IPS DF 19.7 (cell line): ENCODE data around the gene TRIM64C.
"Not testable (repeated sequence)": the region's sequence is repeated elsewhere in the genome, so short reads cannot be mapped to it uniquely, and the experiment has no call there.

Experiments
- DNase-seq: peaks from one replicate; pipeline ENCODE4 v3.0.0-alpha.2; 2013; ENCODE audit warnings: low read depth, low spot score

TRIM64C gene, protein sequence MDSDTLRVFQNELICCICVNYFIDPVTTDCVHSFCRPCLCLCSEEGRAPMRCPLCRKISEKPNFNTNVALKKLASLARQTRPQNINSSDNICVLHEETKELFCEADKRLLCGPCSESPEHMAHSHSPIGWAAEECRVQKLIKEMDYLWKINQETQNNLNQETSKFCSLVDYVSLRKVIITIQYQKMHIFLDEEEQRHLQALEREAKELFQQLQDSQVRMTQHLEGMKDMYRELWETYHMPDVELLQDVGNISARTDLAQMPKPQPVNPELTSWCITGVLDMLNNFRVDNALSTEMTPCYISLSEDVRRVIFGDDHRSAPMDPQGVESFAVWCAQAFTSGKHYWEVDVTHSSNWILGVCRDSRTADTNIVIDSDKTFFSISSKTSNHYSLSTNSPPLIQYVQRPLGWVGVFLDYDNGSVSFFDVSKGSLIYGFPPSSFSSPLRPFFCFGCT

DNA sequence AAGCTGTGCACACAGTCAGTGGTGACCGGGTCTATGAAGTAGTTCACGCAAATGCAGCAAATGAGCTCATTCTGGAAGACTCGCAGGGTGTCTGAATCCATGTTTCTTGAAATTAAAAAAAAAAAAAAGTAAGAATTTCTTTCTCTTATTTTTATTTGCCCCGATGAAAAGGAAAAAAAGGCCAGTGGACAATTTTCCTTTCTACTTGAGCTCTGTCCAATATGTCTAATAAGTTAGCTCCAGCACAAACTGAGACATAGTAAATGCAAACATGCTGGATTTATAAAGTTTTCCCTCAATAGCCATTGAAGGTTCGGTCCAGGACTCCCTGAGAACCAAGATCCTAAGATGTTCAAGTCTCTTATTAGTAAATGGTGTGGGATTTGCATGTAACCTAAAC is at the start of gene TRIM64C:
Gene TRIM64C (minus strand): TSS at position 101 of the 400 bp plus-strand sequence. CDS start 0 bp downstream, at position 101.
- DNase-seq = not testable (repeated sequence)

DNA sequence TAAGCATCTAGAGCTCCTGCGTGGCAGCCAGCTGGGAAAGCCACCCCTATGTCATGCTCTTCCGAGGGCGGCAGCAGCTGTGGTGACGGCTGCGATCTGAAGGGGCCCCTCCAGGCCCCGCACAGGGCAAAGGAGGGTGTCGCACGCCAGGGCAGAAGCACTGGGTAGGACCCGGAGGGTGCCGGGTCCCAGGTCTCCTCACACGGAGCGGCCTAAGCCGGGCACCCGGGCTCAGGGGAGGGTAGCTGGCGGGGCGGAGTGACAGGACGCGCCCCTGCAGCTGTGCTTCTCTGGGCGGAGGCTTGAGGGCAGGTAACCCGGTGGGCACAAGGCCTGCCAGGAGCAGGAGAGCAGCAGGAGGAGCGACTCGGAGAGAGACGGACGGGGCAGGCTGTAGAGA is 43.4 kb upstream of the TRIM64C start:
- DNase-seq = not testable (repeated sequence)

GRCh38 chr11:49069897-49070296 is 11.0 kb upstream of the TRIM64C start:
- DNase-seq = not testable (repeated sequence)

- DNase-seq = not testable (repeated sequence)
Measured at GRCh38 chr11:49049821-49050220, 9.1 kb downstream of the TRIM64C start.

GRCh38 chr11:49048229-49048628 is 10.7 kb downstream of the TRIM64C start:
- DNase-seq = not testable (repeated sequence)

GRCh38 chr11:49028523-49028922 is 30.4 kb downstream of the TRIM64C start, which contains the start of gene TRIM49B:
TRIM49B (plus strand) TSS chr11:49028823; CDS start chr11:49031600, 2,777 bp downstream.
- DNase-seq = not testable (repeated sequence)
